IgD-negative memory B cell (primary cell): ENCODE results near the gene RAC2. TPM values are rescaled to one million over a fixed set of nuclear protein-coding genes. Genes with fewer than 3 reads are reported as not detected.
A peak's percentile ranks its signal among the peaks of the same experiment; 100 is the strongest.

Experiments used
- H3K27ac Mint-ChIP-seq, 3 donors: one replicate each; pipeline ENCODE4 v1.8.0; 2020 to 2022; ENCODE audit warnings: mild to moderate bottlenecking in 3 of 3, mixed read lengths in 3 of 3, moderate library complexity in 1 of 3
- H3K27me3 Mint-ChIP-seq: one replicate; pipeline ENCODE4 v1.8.0; 2021; ENCODE audit warnings: mixed read lengths
- H3K36me3 Mint-ChIP-seq: one replicate; pipeline ENCODE4 v1.8.0; 2020; ENCODE audit warnings: mild to moderate bottlenecking, mixed read lengths
- H3K4me1 Mint-ChIP-seq, 3 donors: one replicate each; pipeline ENCODE4 v1.8.0; 2020 to 2022; ENCODE audit warnings: mixed read lengths in 3 of 3, mild to moderate bottlenecking in 1 of 3
- H3K4me3 Mint-ChIP-seq, 4 donors: one replicate each; pipeline ENCODE4 v1.8.0; 2020 to 2022; ENCODE audit warnings: mild to moderate bottlenecking in 4 of 4, mixed read lengths in 4 of 4, moderate library complexity in 3 of 4
- H3K9me3 Mint-ChIP-seq, 3 donors: one replicate each; pipeline ENCODE4 v1.8.0; 2020 to 2021; ENCODE audit warnings: mixed read lengths in 3 of 3, mild to moderate bottlenecking in 1 of 3
- polyA plus RNA-seq: library from polyadenylated mRNA; unstranded; fragments of 300-500 nt; fragmentation: Illumina TruSeq; gene quantifications from one replicate; pipeline ENCODE4 v1.2.3, GENCODE V29; 2021

The RAC2 gene
- polyA plus RNA-seq, 1 donor from 2014 or later: 1,067 TPM

DNA sequence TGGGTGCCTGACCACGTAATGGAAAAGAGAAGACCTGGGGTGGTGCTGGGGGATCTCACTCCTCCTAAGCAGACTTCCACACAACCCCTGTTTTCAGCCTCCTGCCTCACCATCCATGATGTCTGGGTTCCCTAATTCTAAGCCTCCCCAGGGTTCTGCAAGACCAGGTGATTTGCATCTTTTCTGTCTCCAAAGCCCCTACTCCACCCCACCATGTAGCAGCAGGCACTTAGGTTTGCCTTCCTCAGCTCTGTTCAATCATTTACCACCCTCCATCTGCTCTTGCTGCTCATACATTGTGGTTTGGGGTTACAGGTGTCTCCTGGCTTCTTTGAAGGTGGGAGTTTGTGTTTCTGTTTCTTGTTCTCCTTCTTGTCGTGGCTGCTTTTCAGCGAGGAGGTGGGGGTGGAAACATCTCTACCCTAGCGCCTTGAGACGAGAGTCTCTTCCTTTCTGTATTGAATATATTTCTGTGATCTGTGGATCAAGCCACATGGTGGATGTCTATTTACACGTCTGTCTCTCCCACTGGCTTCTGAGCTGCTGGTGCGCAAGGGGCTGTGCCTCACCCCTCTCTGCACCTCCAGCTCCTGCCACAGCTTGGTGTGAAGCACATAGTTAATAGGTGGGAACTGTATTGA lies 25.2 kb downstream of the RAC2 start:
- Mint-ChIP-seq H3K4me3 (peak overlapping the region; percentile 19 to 93 (median 76)), H3K36me3 (peaks cover 2% of the 10 kb centered on the region), H3K27ac (peak overlapping the region; percentile 60 to 99 (median 96)), H3K27me3 (no peaks in the 10 kb centered on the region), H3K9me3 (peaks cover 0 to 3% (median 1%) of the 10 kb centered on the region in 3 donors), H3K4me1 (peaks cover 37 to 67% (median 66%) of the 10 kb centered on the region in 3 donors)

DNA sequence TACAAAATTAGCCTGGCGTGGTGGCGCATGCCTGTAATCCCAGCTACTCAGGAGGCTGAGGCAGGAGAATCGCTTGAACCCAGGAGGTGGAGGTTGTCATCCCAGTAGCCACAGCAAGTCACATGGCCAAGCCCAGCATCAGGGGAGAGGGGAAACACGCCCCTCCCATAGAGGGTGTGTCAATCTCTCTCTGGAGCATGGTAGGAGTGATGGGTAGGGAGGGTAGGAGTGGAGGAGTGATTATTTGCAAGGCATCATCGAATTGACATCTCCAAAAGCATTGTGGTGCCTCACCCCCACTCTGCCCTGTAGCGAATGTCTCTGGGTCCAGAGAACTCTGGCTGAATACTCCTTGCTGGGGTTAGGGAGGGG lies 25.7 kb downstream of the RAC2 start:
- Mint-ChIP-seq H3K36me3 (peaks cover 2% of the 10 kb centered on the region), H3K4me1 (peaks cover 32 to 62% (median 62%) of the 10 kb centered on the region in 3 donors), H3K4me3 (peak overlapping the region; percentile 19 to 93 (median 76)), H3K9me3 (peaks cover 0 to 3% (median 1%) of the 10 kb centered on the region in 3 donors), H3K27ac (peak overlapping the region; percentile 60 to 99 (median 96)), H3K27me3 (no peaks in the 10 kb centered on the region)

GRCh38 chr22:37215890-37216289 lies 28.2 kb downstream of the RAC2 start:
- H3K36me3 Mint-ChIP-seq: no peaks in the 10 kb centered on the region
- peak overlapping the region in 1 of 3 donors; percentile 95 for H3K27ac Mint-ChIP-seq
- peaks cover 19 to 41% (median 41%) of the 10 kb centered on the region in 3 donors for H3K4me1 Mint-ChIP-seq
- H3K9me3 Mint-ChIP-seq: peaks cover 0 to 3% (median 1%) of the 10 kb centered on the region in 3 donors
- H3K4me3 Mint-ChIP-seq: peak overlapping the region in 1 of 4 donors; percentile 37
- H3K27me3 Mint-ChIP-seq: no peaks in the 10 kb centered on the region

- Mint-ChIP-seq H3K27me3 (no peaks in the 10 kb centered on the region), H3K4me1 (peaks cover 11 to 32% (median 31%) of the 10 kb centered on the region in 3 donors), H3K36me3 (no peaks in the 10 kb centered on the region), H3K27ac (peak overlapping the region in 1 of 3 donors; percentile 35), H3K9me3 (peaks cover 0 to 1% (median 0%) of the 10 kb centered on the region in 3 donors), H3K4me3 (no peak overlapping the region)
Observed at GRCh38 chr22:37214731-37215030, 29.4 kb downstream of the RAC2 start.

DNA sequence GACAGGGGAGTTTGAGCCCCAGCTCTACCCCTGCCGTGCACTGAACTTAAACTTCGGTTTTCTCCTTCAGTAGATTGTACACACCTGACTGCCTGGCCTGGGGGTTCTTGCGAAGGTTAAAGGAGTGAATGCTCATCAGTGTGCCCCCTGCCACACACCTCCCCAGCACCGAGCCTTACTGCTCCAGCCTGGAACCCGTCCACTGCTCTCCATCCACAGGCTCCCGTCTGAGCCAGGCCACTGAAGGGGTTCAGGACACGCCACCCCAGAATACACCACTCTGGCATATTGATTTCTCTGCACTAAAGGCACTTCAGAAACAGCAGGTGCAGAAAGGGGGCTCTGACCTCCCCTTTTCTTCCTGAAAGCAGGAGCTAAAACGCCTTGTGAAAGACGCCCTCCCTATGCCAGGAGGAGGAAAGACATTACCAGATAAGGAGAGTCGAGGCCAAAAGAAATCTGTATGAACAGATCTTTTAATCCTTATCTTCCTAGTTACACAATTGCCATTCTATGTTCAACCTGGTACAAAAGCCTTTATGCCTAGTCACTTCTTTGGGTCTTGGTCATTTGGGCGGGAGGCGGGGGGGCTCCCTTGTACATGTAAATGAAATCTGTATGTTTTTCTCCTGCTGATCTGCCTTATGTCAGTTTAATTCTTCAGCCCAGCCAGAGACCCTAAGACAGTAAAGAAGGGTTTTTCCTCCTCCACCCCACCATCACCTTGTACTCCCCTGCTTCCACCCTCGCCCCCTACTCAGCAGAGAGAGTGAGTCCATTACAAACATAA lies 29.9 kb downstream of the RAC2 start:
- peaks cover 10 to 27% (median 26%) of the 10 kb centered on the region in 3 donors for H3K4me1 Mint-ChIP-seq
- H3K36me3 Mint-ChIP-seq: no peaks in the 10 kb centered on the region
- H3K9me3 Mint-ChIP-seq: peaks cover 0 to 1% (median 0%) of the 10 kb centered on the region in 3 donors
- no peaks in the 10 kb centered on the region for H3K27me3 Mint-ChIP-seq
- no peak overlapping the region for H3K4me3 Mint-ChIP-seq
- H3K27ac Mint-ChIP-seq: peak overlapping the region in 1 of 3 donors; percentile 35

- Mint-ChIP-seq H3K4me1 (peaks cover 4 to 19% (median 18%) of the 10 kb centered on the region in 3 donors), H3K9me3 (peaks cover 0 to 1% (median 0%) of the 10 kb centered on the region in 3 donors), H3K36me3 (no peaks in the 10 kb centered on the region), H3K27me3 (no peaks in the 10 kb centered on the region), H3K4me3 (no peak overlapping the region), H3K27ac (no peak overlapping the region)
Observed at GRCh38 chr22:37213218-37213855, 30.7 kb downstream of the RAC2 start.

GRCh38 chr22:37212174-37212906 lies 31.7 kb downstream of the RAC2 start, which contains the start of gene SSTR3:
Gene SSTR3 (minus strand): TSS chr22:37212477. CDS start chr22:37207803, 4,674 bp downstream.
- peak within 1 kb of the TSS in 1 of 3 donors; percentile 69 for H3K27ac Mint-ChIP-seq

GRCh38 chr22:37211866-37212173 lies 32.2 kb downstream of the RAC2 start:
- no peak overlapping the region for H3K27ac Mint-ChIP-seq
- no peak overlapping the region for H3K4me3 Mint-ChIP-seq
- no peaks in the 10 kb centered on the region for H3K36me3 Mint-ChIP-seq
- peaks cover 0 to 12% (median 8%) of the 10 kb centered on the region in 3 donors for H3K4me1 Mint-ChIP-seq
- H3K9me3 Mint-ChIP-seq: no peaks in the 10 kb centered on the region
- no peaks in the 10 kb centered on the region for H3K27me3 Mint-ChIP-seq

More at GRCh38 chr22:37212174-37212906, 31.7 kb downstream of the RAC2 start, which contains the start of gene SSTR3:
- Mint-ChIP-seq H3K9me3 (no peaks in the 10 kb centered on the region), H3K4me3 (no peak within 1 kb of the TSS), H3K36me3 (no peaks in the 10 kb centered on the region), H3K27me3 (no peaks in the 10 kb centered on the region), H3K4me1 (peaks cover 0 to 14% (median 12%) of the 10 kb centered on the region in 3 donors)

- Mint-ChIP-seq H3K9me3 (no peaks in the 10 kb centered on the region), H3K4me3 (no peak overlapping the region), H3K27me3 (no peaks in the 10 kb centered on the region), H3K36me3 (no peaks in the 10 kb centered on the region), H3K27ac (no peak overlapping the region), H3K4me1 (peaks cover 0 to 8% (median 4%) of the 10 kb centered on the region in 3 donors)
Observed at GRCh38 chr22:37211075-37211865, 32.8 kb downstream of the RAC2 start.

DNA sequence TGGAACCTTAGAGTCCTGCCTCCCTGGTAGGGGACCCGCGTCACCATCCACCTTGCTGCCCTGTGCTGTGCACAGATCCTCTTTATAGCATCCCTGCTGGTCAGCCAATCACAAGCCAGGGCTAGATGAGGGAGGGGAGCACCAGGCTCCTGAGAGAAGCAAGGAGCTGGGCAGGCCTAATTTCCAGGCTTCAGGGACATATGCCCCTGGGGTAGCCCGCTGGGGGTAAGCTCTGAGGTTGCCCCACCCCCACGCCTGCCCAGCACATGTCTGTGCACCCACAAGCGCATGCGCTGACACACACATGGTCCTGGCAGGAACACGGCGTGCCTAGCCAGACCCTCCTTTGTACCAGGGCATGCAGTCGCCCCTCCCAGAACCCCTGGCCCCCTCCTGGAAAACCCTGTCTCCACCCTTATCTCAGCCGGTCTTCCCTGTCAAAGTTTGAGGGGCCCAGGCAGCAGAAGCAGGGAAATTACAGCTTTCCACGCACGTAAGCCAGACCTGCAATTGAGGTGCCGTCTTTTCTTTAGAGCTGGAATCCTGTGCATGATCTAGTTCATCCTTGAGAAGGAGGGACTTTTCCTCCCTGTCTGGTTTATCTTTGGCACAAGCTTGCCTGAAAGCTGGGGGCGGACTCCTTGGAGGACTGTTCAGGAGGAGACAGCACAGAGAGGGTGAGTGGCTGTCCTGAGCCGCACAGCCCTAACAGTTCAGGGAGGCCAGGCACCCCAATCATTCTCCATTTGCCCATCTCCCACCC lies 33.8 kb downstream of the RAC2 start:
- Mint-ChIP-seq H3K9me3 (no peaks in the 10 kb centered on the region), H3K4me1 (peaks cover 0 to 2% (median 0%) of the 10 kb centered on the region in 3 donors), H3K27me3 (no peaks in the 10 kb centered on the region), H3K27ac (no peak overlapping the region), H3K4me3 (no peak overlapping the region), H3K36me3 (no peaks in the 10 kb centered on the region)

DNA sequence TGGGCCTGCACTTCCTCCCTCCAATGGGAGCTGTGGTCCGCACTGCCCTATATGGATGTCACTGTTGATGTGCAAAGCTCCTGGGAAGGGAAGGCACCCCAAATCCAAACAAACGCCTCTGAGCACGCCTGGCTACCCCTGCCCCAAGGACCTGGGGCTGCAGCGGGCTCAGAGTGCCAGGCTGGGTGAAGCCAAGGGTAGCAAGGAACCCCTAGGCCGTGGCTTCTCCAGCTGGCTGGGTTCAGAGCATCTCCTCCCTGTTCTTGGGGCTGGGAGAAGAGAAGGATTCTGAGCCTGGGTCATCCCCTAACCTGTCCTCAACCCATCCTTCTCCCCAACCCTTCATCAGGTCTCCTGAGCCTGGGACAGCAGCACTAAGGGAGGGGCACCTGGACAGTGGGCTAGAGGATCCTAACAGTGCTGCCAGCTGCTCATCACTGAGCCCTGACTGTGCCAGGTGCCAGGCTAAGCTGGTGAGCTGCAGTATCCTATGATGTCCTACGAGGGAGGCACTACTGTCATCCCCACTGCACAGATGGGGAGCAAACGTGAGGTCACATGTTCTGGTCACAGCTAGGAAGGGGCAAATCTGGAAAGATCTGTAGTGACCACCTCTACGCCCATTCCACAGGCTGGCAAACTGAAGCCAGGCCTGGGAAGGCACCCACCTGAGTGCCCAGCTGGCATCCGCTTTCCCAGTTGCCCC lies 34.8 kb downstream of the RAC2 start:
- H3K4me1 Mint-ChIP-seq: peaks cover 0 to 2% (median 0%) of the 10 kb centered on the region in 3 donors
- H3K27ac Mint-ChIP-seq: no peak overlapping the region
- no peaks in the 10 kb centered on the region for H3K9me3 Mint-ChIP-seq

DNA sequence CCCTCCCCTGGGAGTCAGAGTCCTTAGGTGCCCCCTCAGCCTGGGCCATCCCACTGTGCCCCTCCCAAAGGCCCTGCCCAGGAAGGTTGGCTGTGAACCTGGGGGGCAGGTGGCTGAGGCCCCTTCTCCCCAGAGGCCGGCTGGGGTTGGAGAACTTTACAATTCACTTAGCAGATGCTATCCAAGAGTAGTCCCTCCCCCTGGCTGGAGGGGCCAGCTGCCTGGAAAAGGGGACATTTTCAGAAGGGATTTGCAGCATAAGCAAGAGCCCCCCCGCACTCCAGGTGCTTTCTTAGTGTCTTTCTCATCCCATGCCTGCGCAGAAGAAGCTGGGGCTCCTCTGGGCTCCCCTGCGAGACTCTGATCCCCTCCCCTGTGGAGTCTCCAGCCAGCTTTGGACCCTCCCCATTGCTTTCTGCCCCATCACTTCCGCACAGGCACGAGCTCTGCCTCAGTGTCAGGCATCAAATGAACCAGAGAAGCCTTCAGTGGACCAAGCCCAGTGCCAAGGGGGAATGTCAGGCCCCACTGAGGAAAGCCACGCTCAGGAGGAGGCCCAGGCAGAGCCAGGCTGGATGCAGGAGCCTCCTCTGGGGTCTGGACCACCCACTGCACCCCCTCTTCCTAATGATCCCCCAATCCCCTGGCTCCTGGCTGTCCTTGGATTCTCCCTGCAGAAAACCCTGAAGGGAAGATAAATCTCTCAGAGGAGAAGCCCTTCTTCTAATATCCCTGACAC lies 35.5 kb downstream of the RAC2 start:
- Mint-ChIP-seq H3K4me3 (no peak overlapping the region), H3K27me3 (no peaks in the 10 kb centered on the region), H3K27ac (no peak overlapping the region), H3K4me1 (peaks cover 0 to 2% (median 0%) of the 10 kb centered on the region in 3 donors), H3K36me3 (no peaks in the 10 kb centered on the region), H3K9me3 (no peaks in the 10 kb centered on the region)

More for the DNA sequence above, 34.8 kb downstream of the RAC2 start:
- Mint-ChIP-seq H3K36me3 (no peaks in the 10 kb centered on the region), H3K27me3 (no peaks in the 10 kb centered on the region), H3K4me3 (no peak overlapping the region)
